ENCODE measurements around the gene ANKRD2. TPM values are rescaled to one million over a fixed set of nuclear protein-coding genes. Genes with fewer than 3 reads are reported as not detected.
A peak's percentile ranks its signal among the peaks of the same experiment; 100 is the strongest.
"Not testable (repeated sequence)": the region's sequence is repeated elsewhere in the genome, so short reads cannot be mapped to it uniquely, and the experiment has no call there.

Gene ANKRD2
- total and polyA plus RNA-seq, 4 donors, result 1.2 to 3.1 (median 3.0) TPM; not detected in 1

DNA sequence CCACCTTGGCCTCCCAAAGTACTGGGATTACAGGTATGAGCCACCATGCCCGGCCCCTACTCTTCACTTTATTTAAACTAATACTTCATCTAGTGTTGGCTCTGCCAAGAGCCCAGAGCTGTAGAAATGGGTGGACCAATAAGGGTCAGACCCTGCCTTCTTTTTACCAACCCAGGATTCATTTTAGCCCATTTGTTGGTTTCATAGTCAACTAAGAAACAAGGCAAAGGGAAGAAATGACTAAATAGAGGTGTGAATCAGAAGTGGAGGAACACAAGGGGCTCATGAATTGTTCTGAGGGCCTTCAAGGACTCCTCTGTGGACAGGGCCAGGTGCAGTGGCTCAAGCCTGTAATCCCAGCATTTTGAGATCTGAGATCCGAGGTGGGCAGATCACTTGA is 1.1 kb downstream of the ANKRD2 start:
- Histone ChIP-seq H3K9me3 (ENCODE audit: control insufficient read depth in 4 of 4, insufficient read depth in 3 of 4, low read length in 3 of 4) (peaks cover 0 to 4% (median 0%) of the 10 kb centered on the region in 4 donors), H3K27ac (ENCODE audit: low read depth in 1 of 2, low read length in 1 of 2) (peak overlapping the region in 1 of 2 donors; percentile 97), H3K27me3 (ENCODE audit: control insufficient read depth in 3 of 3, insufficient read depth in 3 of 3, low read length in 2 of 3) (no peaks in the 10 kb centered on the region), H3K4me1 (ENCODE audit: control insufficient read depth in 5 of 5, insufficient read depth in 5 of 5, low read length in 5 of 5) (peaks cover 0 to 14% (median 0%) of the 10 kb centered on the region in 5 donors), H3K4me3 (no peak overlapping the region), H3K36me3 (ENCODE audit: control insufficient read depth in 4 of 4, insufficient read depth in 4 of 4, low read length in 4 of 4) (peaks cover 0 to 14% (median 3%) of the 10 kb centered on the region in 4 donors), H3K9ac (ENCODE audit: insufficient read depth in 1 of 2, low read length in 2 of 2) (no peak overlapping the region)
- TF ChIP-seq, protein P1, sequence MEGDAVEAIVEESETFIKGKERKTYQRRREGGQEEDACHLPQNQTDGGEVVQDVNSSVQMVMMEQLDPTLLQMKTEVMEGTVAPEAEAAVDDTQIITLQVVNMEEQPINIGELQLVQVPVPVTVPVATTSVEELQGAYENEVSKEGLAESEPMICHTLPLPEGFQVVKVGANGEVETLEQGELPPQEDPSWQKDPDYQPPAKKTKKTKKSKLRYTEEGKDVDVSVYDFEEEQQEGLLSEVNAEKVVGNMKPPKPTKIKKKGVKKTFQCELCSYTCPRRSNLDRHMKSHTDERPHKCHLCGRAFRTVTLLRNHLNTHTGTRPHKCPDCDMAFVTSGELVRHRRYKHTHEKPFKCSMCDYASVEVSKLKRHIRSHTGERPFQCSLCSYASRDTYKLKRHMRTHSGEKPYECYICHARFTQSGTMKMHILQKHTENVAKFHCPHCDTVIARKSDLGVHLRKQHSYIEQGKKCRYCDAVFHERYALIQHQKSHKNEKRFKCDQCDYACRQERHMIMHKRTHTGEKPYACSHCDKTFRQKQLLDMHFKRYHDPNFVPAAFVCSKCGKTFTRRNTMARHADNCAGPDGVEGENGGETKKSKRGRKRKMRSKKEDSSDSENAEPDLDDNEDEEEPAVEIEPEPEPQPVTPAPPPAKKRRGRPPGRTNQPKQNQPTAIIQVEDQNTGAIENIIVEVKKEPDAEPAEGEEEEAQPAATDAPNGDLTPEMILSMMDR (IDR thresholded peaks at IDR 0.05; ENCODE audit: control extremely low read depth, extremely low read depth), result no peak
- WGBS, 2 donors, result 45 to 54% methylated on average over 2 of the region's 2 CpGs
- no peak for ATAC-seq (ENCODE audit: insufficient read depth, low FRiP score)
- DNase-seq, result no peak

DNA sequence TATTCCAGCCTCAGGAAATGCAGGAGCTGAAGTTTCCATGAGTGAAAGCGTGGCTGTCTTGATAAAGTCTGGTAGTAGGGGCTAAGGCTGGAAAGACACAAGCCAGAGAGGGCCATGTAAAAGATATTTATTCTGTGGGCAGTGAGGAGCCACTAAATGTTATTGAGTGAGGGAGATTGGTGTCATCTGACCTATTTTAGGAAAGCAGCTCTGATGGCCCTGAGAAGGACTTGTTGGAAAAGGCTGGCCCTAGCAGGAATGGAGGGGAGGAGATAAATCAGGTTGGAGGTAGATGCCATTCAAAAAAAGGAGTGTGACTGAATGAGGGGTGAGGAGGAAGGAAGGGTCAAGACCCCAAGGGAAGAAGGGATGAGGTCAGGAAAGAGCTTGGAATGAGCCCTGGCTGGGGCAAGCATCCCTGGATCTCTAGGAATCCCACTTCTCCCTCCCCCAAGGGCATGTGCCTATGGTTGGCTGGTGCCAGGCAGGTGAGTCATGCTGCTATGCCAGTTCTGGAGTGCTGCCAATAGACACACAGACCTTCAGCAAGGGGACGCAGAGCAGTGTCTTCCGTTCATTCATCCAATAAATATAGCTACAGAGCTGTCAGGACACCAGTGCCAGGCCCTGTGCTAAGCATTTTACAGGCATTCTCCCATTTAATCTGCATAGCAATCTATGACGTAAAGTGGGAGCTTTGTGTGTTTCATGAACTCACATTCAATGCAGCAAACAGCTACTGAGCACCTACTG is 2.0 kb downstream of the ANKRD2 start:
- ATAC-seq (ENCODE audit: insufficient read depth, low FRiP score), result no peak
- Histone ChIP-seq H3K36me3 (ENCODE audit: control insufficient read depth in 4 of 4, insufficient read depth in 4 of 4, low read length in 4 of 4) (peaks cover 0 to 12% (median under 1%) of the 10 kb centered on the region in 4 donors), H3K4me1 (ENCODE audit: control insufficient read depth in 5 of 5, insufficient read depth in 5 of 5, low read length in 5 of 5) (peaks cover 0 to 14% (median 0%) of the 10 kb centered on the region in 5 donors), H3K27me3 (ENCODE audit: control insufficient read depth in 3 of 3, insufficient read depth in 3 of 3, low read length in 2 of 3) (no peaks in the 10 kb centered on the region), H3K4me3 (no peak overlapping the region), H3K9me3 (ENCODE audit: control insufficient read depth in 4 of 4, insufficient read depth in 3 of 4, low read length in 3 of 4) (peaks cover 0 to 4% (median 0%) of the 10 kb centered on the region in 4 donors), H3K9ac (ENCODE audit: insufficient read depth in 1 of 2, low read length in 2 of 2) (no peak overlapping the region), H3K27ac (ENCODE audit: low read depth in 1 of 2, low read length in 1 of 2) (peak overlapping the region; percentile 65 to 97)
- TF ChIP-seq, protein P1 (IDR thresholded peaks at IDR 0.05; ENCODE audit: control extremely low read depth, extremely low read depth), result no peak
- peak; percentile 29 to 51 (median 29) for DNase-seq
- 55 to 67% methylated on average over 4 of the region's 4 CpGs for WGBS, 2 donors

DNA sequence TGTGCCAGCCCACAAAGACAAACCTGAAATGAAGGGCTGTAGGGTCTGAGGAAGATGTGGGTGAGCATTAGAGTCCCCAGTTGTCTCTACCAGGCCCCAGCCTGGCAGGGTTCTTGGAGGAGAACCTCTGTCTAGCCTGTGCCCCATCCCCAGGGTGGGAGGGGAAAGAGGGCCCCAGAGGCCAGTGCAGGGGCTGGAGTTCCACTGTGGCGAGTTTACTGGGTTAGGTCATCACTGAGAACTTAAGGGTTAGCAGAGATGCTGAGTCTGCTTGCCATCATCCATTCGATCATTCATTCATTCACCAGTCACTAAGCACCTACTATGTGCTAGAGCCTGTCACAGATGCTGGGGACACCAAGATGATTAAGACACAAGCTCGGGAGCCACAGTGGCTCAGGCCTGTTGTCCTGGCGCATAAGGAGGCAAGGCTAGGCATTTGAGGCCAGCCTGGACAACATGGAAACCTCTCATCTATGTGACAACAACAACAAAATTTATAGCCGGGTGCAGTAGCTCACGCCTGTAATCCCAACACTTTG is 2.6 kb downstream of the ANKRD2 start:
- Histone ChIP-seq H3K4me3 (no peak overlapping the region), H3K36me3 (ENCODE audit: control insufficient read depth in 4 of 4, insufficient read depth in 4 of 4, low read length in 4 of 4) (peaks cover 0 to 7% (median 0%) of the 10 kb centered on the region in 4 donors), H3K9ac (ENCODE audit: insufficient read depth in 1 of 2, low read length in 2 of 2) (no peak overlapping the region), H3K27ac (ENCODE audit: low read depth in 1 of 2, low read length in 1 of 2) (peak overlapping the region; percentile 51 to 88), H3K27me3 (ENCODE audit: control insufficient read depth in 3 of 3, insufficient read depth in 3 of 3, low read length in 2 of 3) (no peaks in the 10 kb centered on the region), H3K9me3 (ENCODE audit: control insufficient read depth in 4 of 4, insufficient read depth in 3 of 4, low read length in 3 of 4) (peaks cover 0 to 2% (median 0%) of the 10 kb centered on the region in 4 donors), H3K4me1 (ENCODE audit: control insufficient read depth in 5 of 5, insufficient read depth in 5 of 5, low read length in 5 of 5) (peaks cover 0 to 14% (median 0%) of the 10 kb centered on the region in 5 donors)
- 90 to 93% methylated on average over 6 of the region's 6 CpGs for WGBS, 2 donors
- no peak for DNase-seq
- TF ChIP-seq, protein P1 (IDR thresholded peaks at IDR 0.05; ENCODE audit: control extremely low read depth, extremely low read depth), result no peak
- no peak for ATAC-seq (ENCODE audit: insufficient read depth, low FRiP score)

DNA sequence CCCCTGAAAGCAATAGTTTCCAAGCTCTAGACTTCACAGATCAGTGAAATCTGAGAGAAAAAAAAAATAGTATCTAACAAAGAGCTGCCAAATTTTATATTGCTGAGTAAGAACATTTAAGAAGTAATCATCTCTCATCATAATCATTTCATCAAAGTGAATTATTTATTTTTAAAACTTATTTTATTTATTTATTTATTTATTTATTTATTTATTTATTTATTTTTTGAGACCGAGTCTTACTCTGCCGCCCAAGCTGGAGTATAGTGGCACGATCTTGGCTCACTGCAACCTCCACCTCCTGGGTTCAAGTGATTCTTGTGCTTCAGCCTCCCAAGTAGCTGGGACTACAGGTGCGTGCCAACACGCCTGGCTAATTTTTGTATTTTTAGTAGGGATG is 3.9 kb downstream of the ANKRD2 start:
- not testable (repeated sequence) for H3K27me3 ChIP-seq (ENCODE audit: control insufficient read depth in 3 of 3, insufficient read depth in 3 of 3, low read length in 2 of 3); H3K36me3 ChIP-seq (ENCODE audit: control insufficient read depth in 4 of 4, insufficient read depth in 4 of 4, low read length in 4 of 4); H3K4me3 ChIP-seq; DNase-seq; ATAC-seq (ENCODE audit: insufficient read depth, low FRiP score); H3K9ac ChIP-seq (ENCODE audit: insufficient read depth in 1 of 2, low read length in 2 of 2); H3K9me3 ChIP-seq (ENCODE audit: control insufficient read depth in 4 of 4, insufficient read depth in 3 of 4, low read length in 3 of 4)
- WGBS, 2 donors, result 59 to 71% methylated on average over 5 of the region's 5 CpGs
- Histone ChIP-seq H3K4me1 (ENCODE audit: control insufficient read depth in 5 of 5, insufficient read depth in 5 of 5, low read length in 5 of 5) (peaks cover 0 to 14% (median 0%) of the 10 kb centered on the region in 5 donors), H3K27ac (ENCODE audit: low read depth in 1 of 2, low read length in 1 of 2) (peak overlapping the region in 1 of 2 donors; percentile 88)
